Spleen (tissue), 11 donors: ENCODE measurements around the gene ANO3. TPM values are rescaled to one million over a fixed set of nuclear protein-coding genes. Genes with fewer than 3 reads are reported as not detected.

ENCODE experiments used
- DNase-seq: peaks from one replicate; pipeline ENCODE4 v3.0.0-alpha.2; 2020
- H3K27ac ChIP-seq, 8 donors: fragments of 200-600 bp; sonication (generic) in 7 of 8; 1 replicate in 4 of 8; 2 replicates in 4 of 8; pipeline versions ENCODE4 v1.5.0 to v1.8.0; 2016 to 2021; ENCODE audit warnings: inconsistent platforms in 4 of 8, mild to moderate bottlenecking in 4 of 8, moderate library complexity in 1 of 8
- H3K27me3 ChIP-seq, 7 donors: fragments of 200-600 bp; sonication (generic) in 6 of 7; replicated peaks in 1 of 7; 1 replicate in 4 of 7; 2 replicates in 3 of 7; pipeline versions ENCODE4 v1.5.0 to v1.8.0; 2016 to 2021; ENCODE audit warnings: inconsistent platforms in 3 of 7, mild to moderate bottlenecking in 1 of 7
- H3K36me3 ChIP-seq, 6 donors: fragments of 200-600 bp; sonication (generic) in 5 of 6; 1 replicate in 4 of 6; 2 replicates in 2 of 6; pipeline versions ENCODE4 v1.5.0 to v1.8.0; 2016 to 2021; ENCODE audit warnings: inconsistent platforms in 2 of 6
- H3K4me1 ChIP-seq, 6 donors: fragments of 200-600 bp; sonication (generic) in 5 of 6; 1 replicate in 3 of 6; 2 replicates in 3 of 6; pipeline versions ENCODE4 v1.5.0 to v1.8.0; 2016 to 2021; ENCODE audit warnings: inconsistent platforms in 3 of 6
- H3K4me3 ChIP-seq, 8 donors: fragments of 200-600 bp; sonication (generic) in 7 of 8; 1 replicate in 4 of 8; 2 replicates in 4 of 8; pipeline versions ENCODE4 v1.5.0 to v1.8.0; 2016 to 2021; ENCODE audit warnings: inconsistent platforms in 4 of 8, mild to moderate bottlenecking in 4 of 8, moderate library complexity in 2 of 8
- H3K9me3 ChIP-seq, 8 donors: fragments of 200-600 bp; sonication (generic) in 7 of 8; 1 replicate in 4 of 8; 2 replicates in 4 of 8; pipeline versions ENCODE4 v1.5.0 to v1.8.0; 2016 to 2021; ENCODE audit warnings: inconsistent platforms in 4 of 8
- POLR2A ChIP-seq, 3 donors: fragments of 450-650 bp; IDR thresholded peaks; one replicate each; pipeline ENCODE4 v1.5.1; 2017; ENCODE audit warnings: antibody characterized with exemption in 3 of 3, mild to moderate bottlenecking in 1 of 3
- POLR2AphosphoS5 ChIP-seq, 3 donors: sonication (generic); formaldehyde crosslinking; IDR thresholded peaks; one replicate each; pipeline ENCODE4 v1.5.1; 2017; ENCODE audit warnings: antibody characterized with exemption in 3 of 3
- WGBS, 5 donors: extraction: QIAGEN DNeasy Blood & Tissue Kit in 3 of 5; methylation state at CpG; one replicate each; pipeline versions ENCODE4 v1.1.5 to v1.1.7; 2013 to 2018; 5-methylcytosine and 5-hydroxymethylcytosine counted together
- intact Hi-C: fragments of 100-400 bp; cut with DNase I; formaldehyde crosslinking; loops from one replicate; pipeline ENCODE4 v1.15.0; 2023; ENCODE audit warnings: low total_unique reads
- polyA plus RNA-seq, 3 donors: library from polyadenylated mRNA; stranded (reverse); fragments of 200-250 nt; gene quantifications; one replicate each; pipeline ENCODE4 v1.2.1, GENCODE V29; 2013
- total RNA-seq, 7 donors: library from RNA; depleted of rRNA in 3 of 7; stranded (reverse); fragments of >200 nt in 3 of 7; fragmentation: NEBNext Ultra II Directional in 4 of 7; extraction: Animal tissue kit (Norgen Biotek cat#: 25700) in 4 of 7; gene quantifications; one replicate each; pipeline versions ENCODE4 v1.1.0 to v1.2.1, GENCODE V29; 2016 to 2021
- TF ChIP-seq, protein P1 (sequence below), 11 experiments: fragments of 200-600 bp in 7 of 11; fragments of 450-650 bp in 4 of 11; sonication (generic) in 4 of 11; IDR thresholded peaks in 8 of 11; conservative IDR thresholded peaks in 3 of 11; 1 replicate in 7 of 11; 2 replicates in 4 of 11; pipeline versions ENCODE4 v1.4.0 to v1.8.0; 2016 to 2021; ENCODE audit warnings: antibody characterized with exemption in 11 of 11, inconsistent platforms in 4 of 11, mild to moderate bottlenecking in 1 of 11
- donor health status: healthy with polysubstance abuse.
- donor health status: DM: no; HTN: no; CAD: no; lungs with moderate emphysema.
- donor health status: DM: no; HTN: no; CAD: no.
- donor health status: Bipolar disorder and iron deficiency.
- donor health status: healthy.
- donor health status: DM: no; HTN: no; CAD: no.
- donor health status: DM: yes; HTN: yes; CAD: no.

The ANO3 gene
- total and polyA plus RNA-seq, 10 donors: 0.03 to 2.6 (median 0.26) TPM; not detected in 4

DNA sequence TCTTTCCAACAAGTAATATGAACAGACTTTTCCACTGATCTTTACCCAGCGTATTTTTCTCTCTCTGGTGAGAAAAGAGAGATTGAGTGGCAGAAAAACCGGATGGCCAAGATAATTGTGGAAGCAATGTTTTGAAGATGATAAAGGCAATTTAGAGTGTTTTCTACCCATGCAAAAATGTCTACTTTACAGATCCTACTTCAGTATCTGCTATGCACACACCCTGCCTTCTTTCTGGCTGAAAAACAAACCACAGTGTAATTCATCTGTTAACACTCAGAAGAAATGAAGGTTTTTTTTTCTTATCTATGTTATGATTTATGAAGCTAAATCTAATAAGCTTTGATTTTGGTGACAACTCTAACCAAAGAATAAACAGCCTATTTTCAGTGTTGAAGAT lies 333.1 kb downstream of the ANO3 start:
- no peak for TF ChIP-seq POLR2AphosphoS5 (IDR thresholded peaks at IDR 0.05)
- TF ChIP-seq, protein P1, sequence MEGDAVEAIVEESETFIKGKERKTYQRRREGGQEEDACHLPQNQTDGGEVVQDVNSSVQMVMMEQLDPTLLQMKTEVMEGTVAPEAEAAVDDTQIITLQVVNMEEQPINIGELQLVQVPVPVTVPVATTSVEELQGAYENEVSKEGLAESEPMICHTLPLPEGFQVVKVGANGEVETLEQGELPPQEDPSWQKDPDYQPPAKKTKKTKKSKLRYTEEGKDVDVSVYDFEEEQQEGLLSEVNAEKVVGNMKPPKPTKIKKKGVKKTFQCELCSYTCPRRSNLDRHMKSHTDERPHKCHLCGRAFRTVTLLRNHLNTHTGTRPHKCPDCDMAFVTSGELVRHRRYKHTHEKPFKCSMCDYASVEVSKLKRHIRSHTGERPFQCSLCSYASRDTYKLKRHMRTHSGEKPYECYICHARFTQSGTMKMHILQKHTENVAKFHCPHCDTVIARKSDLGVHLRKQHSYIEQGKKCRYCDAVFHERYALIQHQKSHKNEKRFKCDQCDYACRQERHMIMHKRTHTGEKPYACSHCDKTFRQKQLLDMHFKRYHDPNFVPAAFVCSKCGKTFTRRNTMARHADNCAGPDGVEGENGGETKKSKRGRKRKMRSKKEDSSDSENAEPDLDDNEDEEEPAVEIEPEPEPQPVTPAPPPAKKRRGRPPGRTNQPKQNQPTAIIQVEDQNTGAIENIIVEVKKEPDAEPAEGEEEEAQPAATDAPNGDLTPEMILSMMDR (IDR thresholded peaks at IDR 0.05 in 8 of 11, conservative IDR thresholded peaks at IDR 0.05 in 3 of 11): no peak
- no peak for TF ChIP-seq POLR2A (IDR thresholded peaks at IDR 0.05)
- Histone ChIP-seq H3K27ac (no peak overlapping the region), H3K4me1 (no peaks in the 10 kb centered on the region), H3K36me3 (no peaks in the 10 kb centered on the region), H3K4me3 (no peak overlapping the region), H3K9me3 (no peaks in the 10 kb centered on the region), H3K27me3 (no peaks in the 10 kb centered on the region)
- DNase-seq: no peak
- intact Hi-C loops: no loop called here
- WGBS, 5 donors: 72 to 92% (median 83%) methylated on average over 2 of the region's 2 CpGs

DNA sequence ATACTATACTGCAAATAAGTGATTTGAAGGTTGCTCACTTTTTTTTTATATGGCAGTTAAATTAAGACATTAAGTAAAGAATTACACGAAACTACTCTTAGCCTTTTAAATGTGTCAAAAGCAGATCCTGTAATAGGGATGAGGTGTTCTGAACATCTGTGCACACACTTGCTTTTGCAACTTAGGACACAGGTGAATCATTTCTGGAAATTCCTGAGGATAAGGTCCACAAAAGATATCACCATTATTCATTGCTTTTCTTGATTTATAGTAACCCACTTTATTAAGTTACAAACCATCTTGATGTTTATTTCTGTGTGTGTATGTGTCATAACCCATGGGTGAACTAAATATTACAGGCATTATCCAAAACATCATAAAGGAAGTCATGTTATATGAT lies 334.0 kb downstream of the ANO3 start:
- 85 to 92% (median 91%) methylated on average over 1 of the region's 1 CpG for WGBS, 5 donors
- Histone ChIP-seq H3K4me1 (no peaks in the 10 kb centered on the region), H3K9me3 (no peaks in the 10 kb centered on the region), H3K27ac (no peak overlapping the region), H3K4me3 (no peak overlapping the region), H3K36me3 (no peaks in the 10 kb centered on the region), H3K27me3 (no peaks in the 10 kb centered on the region)
- intact Hi-C loops: no loop called here
- TF ChIP-seq POLR2A (IDR thresholded peaks at IDR 0.05) (no peak), POLR2AphosphoS5 (IDR thresholded peaks at IDR 0.05) (no peak)
- TF ChIP-seq, protein P1 (IDR thresholded peaks at IDR 0.05 in 8 of 11, conservative IDR thresholded peaks at IDR 0.05 in 3 of 11): no peak
- no peak for DNase-seq

DNA sequence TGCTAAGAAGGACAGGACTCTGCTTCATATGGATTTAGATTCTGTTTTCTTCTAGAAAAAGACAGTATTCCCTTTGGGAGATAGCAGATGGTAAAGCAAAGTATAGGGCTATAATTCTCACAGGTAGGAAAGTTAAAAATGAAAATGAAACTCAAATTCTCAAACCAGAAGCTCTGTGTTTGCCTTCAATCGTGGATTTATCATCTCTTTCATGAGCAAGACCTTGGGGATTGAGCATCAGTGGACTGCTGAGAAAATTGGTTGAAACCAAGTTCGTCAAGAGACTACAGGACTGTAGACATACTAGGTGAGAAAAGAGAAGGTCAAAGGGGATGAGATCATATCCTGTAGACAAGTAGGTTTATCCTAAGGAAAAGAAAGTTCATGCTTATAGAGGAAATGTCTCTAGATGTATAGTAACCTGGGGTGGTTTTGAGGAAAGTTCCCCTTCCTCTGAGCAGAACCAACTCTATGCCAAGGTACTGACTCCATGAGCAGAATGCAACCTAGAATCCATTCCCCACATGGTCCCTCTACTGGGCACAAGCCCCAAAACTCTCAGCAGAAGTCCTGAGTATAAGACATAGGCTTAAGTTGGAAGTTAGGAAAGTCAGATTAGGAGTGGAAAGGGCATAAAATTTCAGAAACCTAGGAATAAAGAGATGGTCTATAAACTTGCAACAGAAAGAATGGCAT lies 343.5 kb downstream of the ANO3 start:
- no peaks in the 10 kb centered on the region for H3K27me3 ChIP-seq
- no peak overlapping the region for H3K4me3 ChIP-seq
- H3K27ac ChIP-seq: no peak overlapping the region
- H3K4me1 ChIP-seq: no peaks in the 10 kb centered on the region
- no peak for DNase-seq
- intact Hi-C loops: no loop called here
- H3K36me3 ChIP-seq: no peaks in the 10 kb centered on the region
- TF ChIP-seq POLR2AphosphoS5 (IDR thresholded peaks at IDR 0.05) (no peak), POLR2A (IDR thresholded peaks at IDR 0.05) (no peak)
- no peaks in the 10 kb centered on the region for H3K9me3 ChIP-seq
- 43 to 67% (median 54%) methylated on average over 2 of the region's 2 CpGs for WGBS, 5 donors

DNA sequence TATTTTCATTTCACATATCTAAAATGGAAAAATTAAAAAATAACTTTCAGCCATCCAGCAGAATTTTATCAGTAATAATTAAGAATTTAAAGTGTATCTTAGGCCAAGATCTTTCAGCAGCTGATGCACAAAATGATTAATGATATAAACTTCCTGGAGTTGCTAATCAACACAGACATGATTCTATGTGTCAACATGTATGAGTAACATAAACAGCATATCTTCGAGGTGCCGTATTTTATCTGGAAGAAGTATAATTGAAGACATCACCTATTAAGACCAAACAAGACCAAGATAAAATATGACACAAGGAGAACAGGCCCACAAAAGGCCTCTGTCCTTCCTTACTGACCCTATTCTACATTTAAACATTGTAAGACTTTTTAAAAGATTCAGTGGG lies 344.7 kb downstream of the ANO3 start:
- no peaks in the 10 kb centered on the region for H3K27me3 ChIP-seq
- TF ChIP-seq POLR2A (IDR thresholded peaks at IDR 0.05) (no peak), POLR2AphosphoS5 (IDR thresholded peaks at IDR 0.05) (no peak)
- TF ChIP-seq, protein P1 (IDR thresholded peaks at IDR 0.05 in 8 of 11, conservative IDR thresholded peaks at IDR 0.05 in 3 of 11): no peak
- DNase-seq: no peak
- H3K4me3 ChIP-seq: no peak overlapping the region
- no peak overlapping the region for H3K27ac ChIP-seq
- 84 to 95% (median 86%) methylated on average over 2 of the region's 2 CpGs for WGBS, 5 donors
- H3K36me3 ChIP-seq: no peaks in the 10 kb centered on the region
- no peaks in the 10 kb centered on the region for H3K4me1 ChIP-seq
- no peaks in the 10 kb centered on the region for H3K9me3 ChIP-seq
- intact Hi-C loops: no loop called here
